Measurements from ENCODE around the gene KCNG2. TPM values are rescaled to one million over a fixed set of nuclear protein-coding genes. Genes with fewer than 3 reads are reported as not detected.

KCNG2 gene
- polyA plus RNA-seq, 1 donor from 2014 or later, result not detected

DNA sequence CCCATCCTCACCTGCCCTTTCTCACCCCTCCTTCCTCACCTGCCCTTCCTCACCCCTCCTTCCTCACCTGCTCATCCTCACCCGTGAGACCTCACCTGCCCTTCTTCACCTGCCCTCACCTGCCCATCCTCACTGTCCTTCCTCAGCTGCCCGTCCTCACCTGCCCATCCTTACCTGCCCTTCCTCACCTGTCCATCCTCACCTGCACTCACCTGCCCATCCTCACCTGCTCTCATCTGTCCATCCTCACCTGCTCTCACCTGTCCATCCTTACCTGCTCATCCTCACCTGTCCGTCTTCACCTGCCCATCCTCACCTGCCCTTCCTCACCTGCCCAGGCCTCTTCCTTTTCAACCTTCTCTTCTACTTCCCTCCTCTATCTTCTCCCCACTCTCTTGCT lies 34.4 kb downstream of the KCNG2 start:
- no peak overlapping the region for H3K27ac ChIP-seq (ENCODE audit: low read length)
- no peak overlapping the region for H3K4me2 ChIP-seq (ENCODE audit: low read length)
- no peaks in the 10 kb centered on the region for H3K27me3 ChIP-seq (ENCODE audit: insufficient read depth, low read depth, low read length)
- H4K20me1 ChIP-seq (ENCODE audit: insufficient read depth), result no peaks in the 10 kb centered on the region
- H3K4me3 ChIP-seq (ENCODE audit: low read length), result no peak overlapping the region
- no peaks in the 10 kb centered on the region for H3K9me2 ChIP-seq (ENCODE audit: insufficient read depth, low read length)
- H3F3A ChIP-seq (ENCODE audit: insufficient read depth, low read length, poor library complexity, severe bottlenecking), result no peaks in the 10 kb centered on the region
- no peaks in the 10 kb centered on the region for H3K79me2 ChIP-seq (replicated peaks; ENCODE audit: insufficient read depth, low read length)
- TF ChIP-seq MXI1 (conservative IDR thresholded peaks at IDR 0.05; ENCODE audit: poor library complexity, severe bottlenecking) (no peak), EZH2 (IDR thresholded peaks at IDR 0.05; ENCODE audit: borderline replicate concordance, insufficient read depth, low read length, poor library complexity, severe bottlenecking) (no peak), TAF1 (IDR thresholded peaks at IDR 0.05; ENCODE audit: low read depth) (no peak), SMC3 (conservative IDR thresholded peaks at IDR 0.05; ENCODE audit: poor library complexity) (no peak), EP300 (conservative IDR thresholded peaks at IDR 0.05; ENCODE audit: poor library complexity, severe bottlenecking) (no peak), RAD21 (conservative IDR thresholded peaks at IDR 0.05) (no peak), POLR2AphosphoS5 (IDR thresholded peaks at IDR 0.05) (no peak)
- TF ChIP-seq, protein P1, sequence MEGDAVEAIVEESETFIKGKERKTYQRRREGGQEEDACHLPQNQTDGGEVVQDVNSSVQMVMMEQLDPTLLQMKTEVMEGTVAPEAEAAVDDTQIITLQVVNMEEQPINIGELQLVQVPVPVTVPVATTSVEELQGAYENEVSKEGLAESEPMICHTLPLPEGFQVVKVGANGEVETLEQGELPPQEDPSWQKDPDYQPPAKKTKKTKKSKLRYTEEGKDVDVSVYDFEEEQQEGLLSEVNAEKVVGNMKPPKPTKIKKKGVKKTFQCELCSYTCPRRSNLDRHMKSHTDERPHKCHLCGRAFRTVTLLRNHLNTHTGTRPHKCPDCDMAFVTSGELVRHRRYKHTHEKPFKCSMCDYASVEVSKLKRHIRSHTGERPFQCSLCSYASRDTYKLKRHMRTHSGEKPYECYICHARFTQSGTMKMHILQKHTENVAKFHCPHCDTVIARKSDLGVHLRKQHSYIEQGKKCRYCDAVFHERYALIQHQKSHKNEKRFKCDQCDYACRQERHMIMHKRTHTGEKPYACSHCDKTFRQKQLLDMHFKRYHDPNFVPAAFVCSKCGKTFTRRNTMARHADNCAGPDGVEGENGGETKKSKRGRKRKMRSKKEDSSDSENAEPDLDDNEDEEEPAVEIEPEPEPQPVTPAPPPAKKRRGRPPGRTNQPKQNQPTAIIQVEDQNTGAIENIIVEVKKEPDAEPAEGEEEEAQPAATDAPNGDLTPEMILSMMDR (IDR thresholded peaks at IDR 0.05; ENCODE audit: poor library complexity, severe bottlenecking), result no peak
- TF ChIP-seq, protein P2, sequence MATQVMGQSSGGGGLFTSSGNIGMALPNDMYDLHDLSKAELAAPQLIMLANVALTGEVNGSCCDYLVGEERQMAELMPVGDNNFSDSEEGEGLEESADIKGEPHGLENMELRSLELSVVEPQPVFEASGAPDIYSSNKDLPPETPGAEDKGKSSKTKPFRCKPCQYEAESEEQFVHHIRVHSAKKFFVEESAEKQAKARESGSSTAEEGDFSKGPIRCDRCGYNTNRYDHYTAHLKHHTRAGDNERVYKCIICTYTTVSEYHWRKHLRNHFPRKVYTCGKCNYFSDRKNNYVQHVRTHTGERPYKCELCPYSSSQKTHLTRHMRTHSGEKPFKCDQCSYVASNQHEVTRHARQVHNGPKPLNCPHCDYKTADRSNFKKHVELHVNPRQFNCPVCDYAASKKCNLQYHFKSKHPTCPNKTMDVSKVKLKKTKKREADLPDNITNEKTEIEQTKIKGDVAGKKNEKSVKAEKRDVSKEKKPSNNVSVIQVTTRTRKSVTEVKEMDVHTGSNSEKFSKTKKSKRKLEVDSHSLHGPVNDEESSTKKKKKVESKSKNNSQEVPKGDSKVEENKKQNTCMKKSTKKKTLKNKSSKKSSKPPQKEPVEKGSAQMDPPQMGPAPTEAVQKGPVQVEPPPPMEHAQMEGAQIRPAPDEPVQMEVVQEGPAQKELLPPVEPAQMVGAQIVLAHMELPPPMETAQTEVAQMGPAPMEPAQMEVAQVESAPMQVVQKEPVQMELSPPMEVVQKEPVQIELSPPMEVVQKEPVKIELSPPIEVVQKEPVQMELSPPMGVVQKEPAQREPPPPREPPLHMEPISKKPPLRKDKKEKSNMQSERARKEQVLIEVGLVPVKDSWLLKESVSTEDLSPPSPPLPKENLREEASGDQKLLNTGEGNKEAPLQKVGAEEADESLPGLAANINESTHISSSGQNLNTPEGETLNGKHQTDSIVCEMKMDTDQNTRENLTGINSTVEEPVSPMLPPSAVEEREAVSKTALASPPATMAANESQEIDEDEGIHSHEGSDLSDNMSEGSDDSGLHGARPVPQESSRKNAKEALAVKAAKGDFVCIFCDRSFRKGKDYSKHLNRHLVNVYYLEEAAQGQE (IDR thresholded peaks at IDR 0.05; ENCODE audit: borderline replicate concordance), result no peak
- H3K9me3 ChIP-seq (ENCODE audit: low read length), result no peaks in the 10 kb centered on the region
- no peaks in the 10 kb centered on the region for H3K36me3 ChIP-seq (ENCODE audit: insufficient read depth, low read length)
- no peak overlapping the region for H2AFZ ChIP-seq (ENCODE audit: low read depth, low read length)
- no peak overlapping the region for H3K9ac ChIP-seq (ENCODE audit: low read length)

DNA sequence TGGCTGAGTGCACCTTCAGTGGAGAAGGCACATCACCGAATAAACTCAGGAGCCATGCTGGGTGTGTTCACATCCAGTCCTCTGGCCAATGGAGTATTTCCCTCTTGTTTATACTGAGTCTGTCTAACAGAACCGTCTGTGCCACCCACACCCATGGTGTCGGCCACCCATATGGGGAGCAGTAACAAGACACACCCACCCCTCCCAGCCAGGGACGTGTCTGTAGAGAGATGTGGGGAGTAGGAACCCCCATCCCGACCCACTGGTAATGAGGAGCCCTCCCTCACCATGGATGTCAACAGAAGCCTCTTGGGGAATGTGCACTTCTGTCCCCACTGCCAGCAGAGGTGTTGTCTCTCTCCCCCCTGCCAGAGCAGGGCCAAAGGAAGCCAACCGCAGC lies 37.1 kb downstream of the KCNG2 start:
- Histone ChIP-seq H3K9me2 (ENCODE audit: insufficient read depth, low read length) (no peaks in the 10 kb centered on the region), H2AFZ (ENCODE audit: low read depth, low read length) (no peak overlapping the region), H3K79me2 (replicated peaks; ENCODE audit: insufficient read depth, low read length) (no peaks in the 10 kb centered on the region), H3K27me3 (ENCODE audit: insufficient read depth, low read depth, low read length) (no peaks in the 10 kb centered on the region), H3K36me3 (ENCODE audit: insufficient read depth, low read length) (no peaks in the 10 kb centered on the region), H3K9ac (ENCODE audit: low read length) (no peak overlapping the region), H3K4me2 (ENCODE audit: low read length) (no peak overlapping the region), H3K9me3 (ENCODE audit: low read length) (no peaks in the 10 kb centered on the region), H3F3A (ENCODE audit: insufficient read depth, low read length, poor library complexity, severe bottlenecking) (no peaks in the 10 kb centered on the region), H3K27ac (ENCODE audit: low read length) (no peak overlapping the region), H3K4me3 (ENCODE audit: low read length) (no peak overlapping the region), H4K20me1 (ENCODE audit: insufficient read depth) (no peaks in the 10 kb centered on the region)
- TF ChIP-seq POLR2AphosphoS5 (IDR thresholded peaks at IDR 0.05) (no peak), EZH2 (IDR thresholded peaks at IDR 0.05; ENCODE audit: borderline replicate concordance, insufficient read depth, low read length, poor library complexity, severe bottlenecking) (no peak), MXI1 (conservative IDR thresholded peaks at IDR 0.05; ENCODE audit: poor library complexity, severe bottlenecking) (no peak), RAD21 (conservative IDR thresholded peaks at IDR 0.05) (no peak), EP300 (conservative IDR thresholded peaks at IDR 0.05; ENCODE audit: poor library complexity, severe bottlenecking) (no peak), SMC3 (conservative IDR thresholded peaks at IDR 0.05; ENCODE audit: poor library complexity) (no peak), TAF1 (IDR thresholded peaks at IDR 0.05; ENCODE audit: low read depth) (no peak)
- TF ChIP-seq, protein P2 (IDR thresholded peaks at IDR 0.05; ENCODE audit: borderline replicate concordance), result no peak
- TF ChIP-seq, protein P1 (IDR thresholded peaks at IDR 0.05; ENCODE audit: poor library complexity, severe bottlenecking), result no peak
